Urinary bladder (tissue), 4 donors: Measurements from ENCODE around the gene MANF. TPM values are rescaled to one million over a fixed set of nuclear protein-coding genes. Genes with fewer than 3 reads are reported as not detected.

ENCODE experiments used
- DNase-seq: peaks from one replicate; pipeline ENCODE4 v3.0.0-alpha.2; 2015; ENCODE audit errors: extremely low spot score
- H3K27ac ChIP-seq: one replicate; pipeline ENCODE4 v1.5.1; 2013; ENCODE audit warnings: low read depth, mild to moderate bottlenecking, moderate library complexity
- H3K36me3 ChIP-seq: one replicate; pipeline ENCODE4 v1.6.1; 2013; ENCODE audit warnings: mild to moderate bottlenecking, moderate library complexity; ENCODE audit not compliant: insufficient read depth
- H3K4me1 ChIP-seq: one replicate; pipeline ENCODE4 v1.6.1; 2013; ENCODE audit warnings: mild to moderate bottlenecking, moderate library complexity; ENCODE audit not compliant: insufficient read depth
- H3K4me3 ChIP-seq: one replicate; pipeline ENCODE4 v1.5.1; 2013; ENCODE audit warnings: low read depth, low read length
- WGBS: extraction: QIAGEN DNeasy Blood & Tissue Kit; methylation state at CpG from one replicate; pipeline ENCODE4 v1.1.7; 2013; 5-methylcytosine and 5-hydroxymethylcytosine counted together
- polyA plus RNA-seq: library from polyadenylated mRNA; stranded (reverse); fragments of 200-250 nt; gene quantifications from one replicate; pipeline ENCODE4 v1.2.3, GENCODE V29; 2013
- total RNA-seq: library from RNA; depleted of rRNA; stranded (reverse); fragments of >200 nt; gene quantifications from one replicate; pipeline ENCODE4 v1.2.3, GENCODE V29; 2014
- donor health status: healthy with polysubstance abuse.
- donor health status: healthy.

The MANF gene
- total and polyA plus RNA-seq, 2 donors = 34.7 to 44.2 TPM

DNA sequence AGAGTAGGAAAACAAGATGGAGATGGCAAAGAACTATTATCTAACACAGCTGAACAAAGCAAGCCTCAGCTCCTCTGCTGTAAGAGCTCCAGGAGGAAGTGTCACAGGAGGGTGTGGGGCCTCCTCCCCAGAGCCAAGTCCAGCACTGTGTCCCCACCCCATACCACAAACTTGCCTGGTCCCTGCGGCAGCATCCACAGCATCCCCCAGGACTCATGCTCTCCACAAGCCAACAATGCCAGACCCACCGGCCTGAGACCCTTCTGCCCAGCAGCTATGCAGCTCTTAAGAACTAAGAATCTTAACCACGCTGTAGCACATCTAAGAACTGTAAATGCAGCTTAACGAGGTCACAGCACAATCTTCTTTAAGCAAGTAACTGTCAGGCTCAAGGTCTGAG lies 15.1 kb downstream of the MANF start:
- no peak overlapping the region for H3K4me3 ChIP-seq
- DNase-seq = no peak
- 89% methylated on average over 4 of the region's 4 CpGs for WGBS
- peaks cover 4% of the 10 kb centered on the region for H3K36me3 ChIP-seq
- no peaks in the 10 kb centered on the region for H3K4me1 ChIP-seq
- no peak overlapping the region for H3K27ac ChIP-seq

DNA sequence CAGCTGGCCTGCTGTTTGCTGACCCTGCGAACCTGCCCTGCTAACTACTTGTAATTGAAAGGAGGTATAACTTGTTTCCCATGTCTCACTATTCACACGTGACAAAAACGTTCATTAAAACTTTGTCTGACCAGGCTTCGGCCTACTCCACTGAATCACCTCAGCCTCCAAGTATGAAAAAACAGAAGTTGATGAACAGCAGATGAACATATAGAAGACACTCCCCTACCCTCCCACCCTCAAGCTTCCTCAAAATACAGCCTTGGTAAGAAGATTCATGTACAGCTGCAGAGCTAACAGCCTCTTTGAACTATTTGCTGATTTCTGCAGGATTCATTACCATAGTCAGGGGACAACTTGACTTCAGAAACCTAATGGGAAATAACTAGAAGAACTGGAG lies 16.6 kb downstream of the MANF start:
- Histone ChIP-seq H3K36me3 (no peaks in the 10 kb centered on the region), H3K4me1 (no peaks in the 10 kb centered on the region), H3K4me3 (no peak overlapping the region), H3K27ac (no peak overlapping the region)
- whole genome bisulfite sequencing = 75% methylated on average over 4 of the region's 4 CpGs
- no peak for DNase-seq

- no peak for DNase-seq
Observed at GRCh38 chr3:51403675-51404074, 18.6 kb downstream of the MANF start.

DNA sequence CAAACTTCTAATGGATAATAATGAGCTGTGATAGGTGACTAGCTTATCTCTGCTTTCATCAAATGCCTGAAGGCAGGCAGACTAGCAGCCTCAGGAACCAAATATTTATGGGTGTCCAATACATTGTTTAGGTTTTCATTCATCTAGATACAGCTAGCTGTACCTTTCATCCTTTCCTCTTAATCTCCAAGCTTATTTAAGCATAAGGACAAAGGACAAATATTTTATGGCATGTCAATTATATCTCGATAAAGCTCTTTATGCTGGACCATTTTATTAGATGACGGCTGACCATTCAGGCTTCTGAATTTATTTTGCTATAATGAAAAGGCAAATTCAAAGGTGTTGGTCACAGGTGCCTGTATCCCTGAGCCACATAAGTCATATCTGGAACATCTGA lies 22.9 kb downstream of the MANF start:
- WGBS = 86% methylated on average over 2 of the region's 2 CpGs
- DNase-seq = no peak
- Histone ChIP-seq H3K27ac (no peak overlapping the region), H3K36me3 (peaks cover 3% of the 10 kb centered on the region), H3K4me3 (no peak overlapping the region), H3K4me1 (no peaks in the 10 kb centered on the region)

More at GRCh38 chr3:51403675-51404074, 18.6 kb downstream of the MANF start:
- H3K27ac ChIP-seq = no peak overlapping the region
- no peaks in the 10 kb centered on the region for H3K4me1 ChIP-seq
- no peak overlapping the region for H3K4me3 ChIP-seq
- H3K36me3 ChIP-seq = no peaks in the 10 kb centered on the region

- WGBS = 84% methylated on average over 2 of the region's 2 CpGs
- DNase-seq = no peak
- no peak overlapping the region for H3K4me3 ChIP-seq
- peaks cover 3% of the 10 kb centered on the region for H3K36me3 ChIP-seq
- H3K27ac ChIP-seq = no peak overlapping the region
- H3K4me1 ChIP-seq = no peaks in the 10 kb centered on the region
Observed at GRCh38 chr3:51408813-51409212, 23.7 kb downstream of the MANF start.

- H3K36me3 ChIP-seq = no peaks in the 10 kb centered on the region
- H3K27ac ChIP-seq = no peak overlapping the region
- no peaks in the 10 kb centered on the region for H3K4me1 ChIP-seq
- no peak for DNase-seq
- no peak overlapping the region for H3K4me3 ChIP-seq
- 94% methylated on average over 3 of the region's 3 CpGs for WGBS
Observed at GRCh38 chr3:51422211-51422610, 37.1 kb downstream of the MANF start.

DNA sequence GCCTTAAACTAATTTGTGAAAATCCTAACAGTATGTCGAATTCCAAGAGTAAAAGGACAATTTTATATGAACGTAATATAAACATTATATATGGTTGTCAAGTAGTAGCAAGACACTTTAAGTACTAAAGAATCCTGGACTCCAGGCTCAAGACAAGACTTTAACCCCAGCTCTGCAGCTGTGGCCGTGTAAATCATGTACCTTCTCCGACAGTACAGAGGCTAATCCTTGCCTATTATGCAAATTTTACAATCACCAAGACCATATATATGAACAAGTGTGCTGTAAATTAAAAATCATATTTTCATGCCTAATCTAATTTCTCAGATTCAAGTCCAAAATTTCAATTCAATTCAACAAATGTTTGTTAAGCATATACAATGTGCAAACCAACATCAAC lies 41.8 kb downstream of the MANF start:
- Histone ChIP-seq H3K4me1 (no peaks in the 10 kb centered on the region), H3K27ac (no peak overlapping the region), H3K36me3 (peaks cover 2% of the 10 kb centered on the region), H3K4me3 (no peak overlapping the region)
- DNase-seq = no peak
- WGBS = 51% methylated on average over 4 of the region's 4 CpGs

GRCh38 chr3:51429138-51429537 lies 44.0 kb downstream of the MANF start:
- peaks cover 3% of the 10 kb centered on the region for H3K36me3 ChIP-seq

GRCh38 chr3:51434110-51434509 lies 49.0 kb downstream of the MANF start:
- Histone ChIP-seq H3K36me3 (peaks cover 5% of the 10 kb centered on the region), H3K4me3 (no peak overlapping the region), H3K4me1 (no peaks in the 10 kb centered on the region), H3K27ac (no peak overlapping the region)
- 96% methylated on average over 5 of the region's 5 CpGs for WGBS
- no peak for DNase-seq

More at GRCh38 chr3:51429138-51429537, 44.0 kb downstream of the MANF start:
- Histone ChIP-seq H3K27ac (no peak overlapping the region), H3K4me1 (no peaks in the 10 kb centered on the region), H3K4me3 (no peak overlapping the region)
- no peak for DNase-seq
- WGBS = 96% methylated on average over 3 of the region's 3 CpGs

GRCh38 chr3:51434746-51435327 lies 49.7 kb downstream of the MANF start:
- H3K27ac ChIP-seq = no peak overlapping the region
- no peak overlapping the region for H3K4me3 ChIP-seq
- H3K4me1 ChIP-seq = no peaks in the 10 kb centered on the region
- DNase-seq = no peak
- peaks cover 3% of the 10 kb centered on the region for H3K36me3 ChIP-seq

DNA sequence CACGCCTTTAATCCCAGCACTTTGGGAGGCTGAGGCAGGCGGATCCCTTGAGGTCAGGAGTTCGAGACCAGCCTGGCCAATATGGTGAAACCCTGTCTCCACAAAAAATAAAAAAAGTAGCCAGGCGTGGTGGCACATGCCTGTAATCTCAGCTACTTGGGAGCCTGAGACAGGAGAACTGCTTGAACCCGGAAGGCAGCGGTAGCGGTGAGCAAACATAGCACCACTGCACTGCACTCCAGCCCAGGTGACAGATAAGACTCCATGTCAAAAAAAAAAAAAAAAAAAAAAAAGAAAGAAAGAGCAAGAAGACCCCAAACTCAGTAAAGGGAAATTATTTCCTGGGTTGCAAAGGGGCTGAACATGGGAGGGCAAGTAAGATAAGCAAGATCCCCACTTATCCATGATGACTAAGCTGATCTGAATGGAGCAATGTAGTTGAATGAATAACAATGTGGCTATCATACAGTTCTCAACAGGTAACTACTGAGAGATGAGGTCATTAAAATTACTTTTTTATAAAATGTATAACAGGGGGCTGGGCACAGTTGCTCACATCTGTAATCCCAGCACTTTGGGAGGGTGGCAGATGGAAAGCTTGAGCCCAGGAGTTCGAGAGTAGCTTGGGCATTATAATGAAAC lies 52.0 kb downstream of the MANF start:
- Histone ChIP-seq H3K4me3 (no peak overlapping the region), H3K36me3 (peaks cover 7% of the 10 kb centered on the region), H3K4me1 (no peaks in the 10 kb centered on the region), H3K27ac (no peak overlapping the region)
- WGBS = 93% methylated on average over 8 of the region's 8 CpGs
- DNase-seq = no peak

Other genes starting within 250 kb of the MANF start
- 17.1 TPM for gene RBM15B, start 6.0 kb downstream of the MANF start, total RNA-seq
- 24.4 TPM for gene RBM15B, start 6.0 kb downstream of the MANF start, polyA plus RNA-seq
- gene DCAF1, start 114.7 kb downstream of the MANF start, total RNA-seq = 13.4 TPM
- 14.6 TPM for gene DCAF1, start 114.7 kb downstream of the MANF start, polyA plus RNA-seq
- 24.9 TPM for gene RAD54L2, start 153.4 kb downstream of the MANF start, total RNA-seq
- 5.5 TPM for gene RAD54L2, start 153.4 kb downstream of the MANF start, polyA plus RNA-seq